ENCODE results near the gene MIA2. TPM values are rescaled to one million over a fixed set of nuclear protein-coding genes. Genes with fewer than 3 reads are reported as not detected.
A peak's percentile ranks its signal among the peaks of the same experiment; 100 is the strongest.

MIA2 gene
- total and polyA plus RNA-seq, 9 of the 15 experiments (the other 6 are each of a cell fraction or from before 2014, with no cell fraction given), result 6.0 to 21.8 (median 12.8) TPM

GRCh38 chr14:39217214-39217879, 16.4 kb upstream of the MIA2 start:
- ATAC-seq, result peak; percentile 30
- POLR2A ChIA-PET, result no interaction called here

GRCh38 chr14:39218171-39218769, 15.4 kb upstream of the MIA2 start:
- in situ Hi-C loops (cut with MboI), result no loop called here
- peaks cover 0 to 6% of the 10 kb centered on the region in 2 experiments; a peak in 1 of 5 replicates for H3K4me1 ChIP-seq (replicated peaks in 1 of 2; ENCODE audit: control insufficient read depth in 2 of 2, insufficient read depth in 2 of 2, low read length in 2 of 2)
- no peak overlapping the region for H3K4me2 ChIP-seq (ENCODE audit: insufficient read depth, low read length)
- ChIA-PET CTCF (ENCODE audit: low intra/inter-chr PET ratio) (no interaction called here), POLR2A (no interaction called here)
- BruUV-seq (replicated peaks), result no TSS peak
- H3K27me3 ChIP-seq (ENCODE audit: control insufficient read depth in 2 of 2, insufficient read depth in 2 of 2, low read length in 2 of 2), result no peaks in the 10 kb centered on the region
- no peaks in the 10 kb centered on the region for H3K9me1 ChIP-seq (ENCODE audit: control insufficient read depth, insufficient read depth, low read length)
- ATAC-seq (peak; percentile 64), FAIRE-seq (peak; percentile 40), DNase-seq (ENCODE audit: extremely low read depth in 1 of 4, low spot score in 3 of 4) (peak in 1 of 4 experiments; percentile 10)
- 0 out of 2 replicates have a peak overlapping the region, but pooled peaks have one; percentile 11 for H2AFZ ChIP-seq (ENCODE audit: low read depth, low read length)
- no peaks in the 10 kb centered on the region for H3K79me2 ChIP-seq (ENCODE audit: control insufficient read depth, insufficient read depth, low read length)
- H3K4me3 ChIP-seq, result no peak overlapping the region
- no peak overlapping the region for H3K9ac ChIP-seq (ENCODE audit: insufficient read depth in 1 of 2, low read depth in 2 of 2, low read length in 2 of 2)
- intact Hi-C loops (cut with micrococcal nuclease), result no loop called here
- no peak overlapping the region for H3K27ac ChIP-seq (ENCODE audit: extremely low read depth, low read depth, low read length)
- no peaks in the 10 kb centered on the region for H3K36me3 ChIP-seq (ENCODE audit: control insufficient read depth, insufficient read depth, low read length)
- TF ChIP-seq VEZF1 (CRISPR knock-in tag; IDR thresholded peaks at IDR 0.05), result no peak
- no peak for TF ChIP-seq SUPT5H (IDR thresholded peaks at IDR 0.05)
- TF ChIP-seq TCF15 (CRISPR knock-in tag; IDR thresholded peaks at IDR 0.05), result no peak
- no peak for TF ChIP-seq ILF3 (IDR thresholded peaks at IDR 0.05; ENCODE audit: borderline replicate concordance)
- peak; percentile 53 for TF ChIP-seq C11orf30 (IDR thresholded peaks at IDR 0.05; ENCODE audit: low read depth)
- TF ChIP-seq ZNF316 (IDR thresholded peaks at IDR 0.05), result peak; percentile 67
- no peak for TF ChIP-seq SOX6 (IDR thresholded peaks at IDR 0.05)
- no peak for TF ChIP-seq RBM34 (IDR thresholded peaks at IDR 0.05; ENCODE audit: borderline replicate concordance, insufficient read depth, low read length)
- no peak for TF ChIP-seq BCL6 (CRISPR knock-in tag; IDR thresholded peaks at IDR 0.05)
- peak in 1 of 2 experiments; percentile 22; a peak in 1 of 4 replicates for TF ChIP-seq KDM1A (IDR thresholded peaks at IDR 0.05)
- no peak for TF ChIP-seq ZNF589 (CRISPR knock-in tag; IDR thresholded peaks at IDR 0.05; ENCODE audit: low read depth)
- no peaks in the 10 kb centered on the region for H3K9me3 ChIP-seq (replicated peaks; ENCODE audit: control insufficient read depth, insufficient read depth, low read depth, low read length)
- no peaks in the 10 kb centered on the region for H4K20me1 ChIP-seq (replicated peaks; ENCODE audit: control insufficient read depth, insufficient read depth, low read length)
- 6% methylated on average over 5 of the region's 5 CpGs for WGBS (ENCODE audit: insufficient coverage, low coverage, missing lambda C conversion rate)

More at GRCh38 chr14:39217214-39217879, 16.4 kb upstream of the MIA2 start:
- Histone ChIP-seq H3K27ac (ENCODE audit: extremely low read depth, low read depth, low read length) (no peak overlapping the region), H3K27me3 (ENCODE audit: control insufficient read depth in 2 of 2, insufficient read depth in 2 of 2, low read length in 2 of 2) (no peaks in the 10 kb centered on the region), H3K9ac (ENCODE audit: insufficient read depth in 1 of 2, low read depth in 2 of 2, low read length in 2 of 2) (no peak overlapping the region), H3K4me2 (ENCODE audit: insufficient read depth, low read length) (peak overlapping the region; percentile 11; the same call in 1 of the 2 replicates), H2AFZ (ENCODE audit: low read depth, low read length) (peak overlapping the region; percentile 74; the same call in 1 of the 2 replicates), H3K36me3 (ENCODE audit: control insufficient read depth, insufficient read depth, low read length) (no peaks in the 10 kb centered on the region), H4K20me1 (replicated peaks; ENCODE audit: control insufficient read depth, insufficient read depth, low read length) (no peaks in the 10 kb centered on the region), H3K9me1 (ENCODE audit: control insufficient read depth, insufficient read depth, low read length) (no peaks in the 10 kb centered on the region), H3K79me2 (ENCODE audit: control insufficient read depth, insufficient read depth, low read length) (no peaks in the 10 kb centered on the region), H3K4me3 (no peak overlapping the region), H3K4me1 (replicated peaks in 1 of 2; ENCODE audit: control insufficient read depth in 2 of 2, insufficient read depth in 2 of 2, low read length in 2 of 2) (peaks cover 0 to 6% of the 10 kb centered on the region in 2 experiments; a peak in 1 of 5 replicates), H3K9me3 (replicated peaks; ENCODE audit: control insufficient read depth, insufficient read depth, low read depth, low read length) (no peaks in the 10 kb centered on the region)
- TF ChIP-seq ATF7 (IDR thresholded peaks at IDR 0.05) (no peak), SPI1 (IDR thresholded peaks at IDR 0.05; ENCODE audit: borderline replicate concordance, low read depth, low read length) (peak; percentile 32; the same call in 1 of the 2 replicates)
- CTCF ChIA-PET (ENCODE audit: low intra/inter-chr PET ratio), result no interaction called here
- DNase-seq (ENCODE audit: extremely low read depth in 1 of 4, low spot score in 3 of 4) (no peak), FAIRE-seq (no peak)
- intact Hi-C loops (cut with micrococcal nuclease) (no loop called here), in situ Hi-C loops (cut with MboI) (no loop called here)
- BruUV-seq (replicated peaks), result no TSS peak
- WGBS (ENCODE audit: insufficient coverage, low coverage, missing lambda C conversion rate), result 37% methylated on average over 8 of the region's 8 CpGs
